HUES6 (cell line): ENCODE measurements around the gene RNF112.

Source experiments
- H3K27ac ChIP-seq: 2 replicates; pipeline ENCODE4 v1.7.0; 2013; ENCODE audit warnings: low read depth, mild to moderate bottlenecking, low read length, inconsistent platforms
- H3K27me3 ChIP-seq: 2 replicates; pipeline ENCODE4 v1.6.1; 2013; ENCODE audit warnings: low read length; ENCODE audit not compliant: control insufficient read depth, insufficient read depth
- H3K36me3 ChIP-seq: 2 replicates; pipeline ENCODE4 v1.6.1; 2013; ENCODE audit warnings: low read length; ENCODE audit not compliant: control insufficient read depth, insufficient read depth
- H3K4me1 ChIP-seq: 2 replicates; pipeline ENCODE4 v1.6.1; 2013; ENCODE audit warnings: low read length; ENCODE audit not compliant: control insufficient read depth, insufficient read depth
- H3K4me3 ChIP-seq: 2 replicates; pipeline ENCODE4 v1.5.1; 2013; ENCODE audit warnings: low read depth, low read length
- H3K9ac ChIP-seq: one replicate; pipeline ENCODE4 v1.6.1; 2013; ENCODE audit warnings: mild to moderate bottlenecking, low read length
- H3K9me3 ChIP-seq: 2 replicates; pipeline ENCODE4 v1.6.1; 2013; ENCODE audit warnings: low read depth, low read length; ENCODE audit not compliant: control insufficient read depth, insufficient read depth

RNF112 gene

GRCh38 chr17:19384723-19385391, 26.2 kb upstream of the RNF112 start:
- H3K27me3 ChIP-seq, result no peaks in the 10 kb centered on the region
- H3K27ac ChIP-seq, result no peak overlapping the region
- no peaks in the 10 kb centered on the region for H3K9me3 ChIP-seq
- H3K4me1 ChIP-seq, result peaks cover 31% of the 10 kb centered on the region
- H3K9ac ChIP-seq, result no peak overlapping the region
- H3K4me3 ChIP-seq, result no peak overlapping the region
- H3K36me3 ChIP-seq, result peaks cover 58% of the 10 kb centered on the region

- no peak overlapping the region for H3K4me3 ChIP-seq
- no peaks in the 10 kb centered on the region for H3K9me3 ChIP-seq
- no peak overlapping the region for H3K9ac ChIP-seq
- no peaks in the 10 kb centered on the region for H3K27me3 ChIP-seq
- H3K27ac ChIP-seq, result no peak overlapping the region
- H3K4me1 ChIP-seq, result peaks cover 33% of the 10 kb centered on the region
- H3K36me3 ChIP-seq, result peaks cover 51% of the 10 kb centered on the region
These were observed 25.5 kb upstream of the RNF112 start for GRCh38 chr17:19385521-19385983.

- Histone ChIP-seq H3K9ac (peak overlapping the region; percentile 47), H3K27me3 (no peaks in the 10 kb centered on the region), H3K4me1 (peaks cover 40% of the 10 kb centered on the region), H3K9me3 (no peaks in the 10 kb centered on the region), H3K36me3 (peaks cover 44% of the 10 kb centered on the region), H3K27ac (no peak overlapping the region), H3K4me3 (peak overlapping the region; percentile 23; the same call in 1 of the 2 replicates)
These were observed 24.7 kb upstream of the RNF112 start for GRCh38 chr17:19386051-19386929.

GRCh38 chr17:19386974-19387920, 23.8 kb upstream of the RNF112 start, which contains the start of gene MFAP4:
Gene MFAP4 (minus strand): TSS chr17:19387190. CDS start chr17:19387155, 35 bp downstream.
- Histone ChIP-seq H3K4me3 (peak within 1 kb of the TSS; percentile 23; the same call in 1 of the 2 replicates), H3K9ac (peak within 1 kb of the TSS; percentile 47), H3K9me3 (no peaks in the 10 kb centered on the region), H3K4me1 (peaks cover 49% of the 10 kb centered on the region), H3K27me3 (no peaks in the 10 kb centered on the region), H3K36me3 (peaks cover 38% of the 10 kb centered on the region), H3K27ac (peak within 1 kb of the TSS; percentile 72)

- Histone ChIP-seq H3K9ac (no peak overlapping the region), H3K4me1 (peaks cover 52% of the 10 kb centered on the region), H3K27ac (peak overlapping the region; percentile 72), H3K27me3 (no peaks in the 10 kb centered on the region), H3K36me3 (peaks cover 30% of the 10 kb centered on the region), H3K9me3 (no peaks in the 10 kb centered on the region), H3K4me3 (no peak overlapping the region)
These were observed 23.0 kb upstream of the RNF112 start for GRCh38 chr17:19387921-19388521.

GRCh38 chr17:19388791-19389785, 21.9 kb upstream of the RNF112 start:
- Histone ChIP-seq H3K27me3 (no peaks in the 10 kb centered on the region), H3K4me1 (peaks cover 52% of the 10 kb centered on the region), H3K36me3 (peaks cover 20% of the 10 kb centered on the region), H3K4me3 (no peak overlapping the region), H3K9ac (no peak overlapping the region), H3K9me3 (no peaks in the 10 kb centered on the region), H3K27ac (no peak overlapping the region)

- Histone ChIP-seq H3K27ac (no peak overlapping the region), H3K4me3 (no peak overlapping the region), H3K36me3 (peaks cover 3% of the 10 kb centered on the region; the same call in 1 of the 2 replicates), H3K4me1 (peaks cover 42% of the 10 kb centered on the region), H3K9ac (no peak overlapping the region), H3K27me3 (no peaks in the 10 kb centered on the region), H3K9me3 (no peaks in the 10 kb centered on the region)
These were observed 20.1 kb upstream of the RNF112 start for GRCh38 chr17:19390951-19391350.

GRCh38 chr17:19391432-19391831, 19.6 kb upstream of the RNF112 start:
- H3K27ac ChIP-seq, result no peak overlapping the region

GRCh38 chr17:19392303-19392702, 18.7 kb upstream of the RNF112 start:
- Histone ChIP-seq H3K9me3 (no peaks in the 10 kb centered on the region), H3K27ac (no peak overlapping the region), H3K9ac (no peak overlapping the region), H3K4me1 (peaks cover 30% of the 10 kb centered on the region), H3K4me3 (no peak overlapping the region), H3K27me3 (no peaks in the 10 kb centered on the region), H3K36me3 (no peaks in the 10 kb centered on the region)

More at GRCh38 chr17:19391432-19391831, 19.6 kb upstream of the RNF112 start:
- H3K9me3 ChIP-seq, result no peaks in the 10 kb centered on the region
- H3K27me3 ChIP-seq, result no peaks in the 10 kb centered on the region
- no peaks in the 10 kb centered on the region for H3K36me3 ChIP-seq
- no peak overlapping the region for H3K4me3 ChIP-seq
- H3K4me1 ChIP-seq, result peaks cover 37% of the 10 kb centered on the region
- no peak overlapping the region for H3K9ac ChIP-seq
